Fibroblast of skin of right quadriceps (primary cell): Measurements from ENCODE around the gene ATAD3B.
"Not testable (repeated sequence)": the region's sequence is repeated elsewhere in the genome, so short reads cannot be mapped to it uniquely, and the experiment has no call there.

ENCODE experiments used
- DNase-seq: peaks from one replicate; pipeline ENCODE4 v3.0.0-alpha.2; 2013

Gene ATAD3B

GRCh38 chr1:1433804-1434130 is 37.8 kb upstream of the ATAD3B start:
- DNase-seq: peak; percentile 66

DNA sequence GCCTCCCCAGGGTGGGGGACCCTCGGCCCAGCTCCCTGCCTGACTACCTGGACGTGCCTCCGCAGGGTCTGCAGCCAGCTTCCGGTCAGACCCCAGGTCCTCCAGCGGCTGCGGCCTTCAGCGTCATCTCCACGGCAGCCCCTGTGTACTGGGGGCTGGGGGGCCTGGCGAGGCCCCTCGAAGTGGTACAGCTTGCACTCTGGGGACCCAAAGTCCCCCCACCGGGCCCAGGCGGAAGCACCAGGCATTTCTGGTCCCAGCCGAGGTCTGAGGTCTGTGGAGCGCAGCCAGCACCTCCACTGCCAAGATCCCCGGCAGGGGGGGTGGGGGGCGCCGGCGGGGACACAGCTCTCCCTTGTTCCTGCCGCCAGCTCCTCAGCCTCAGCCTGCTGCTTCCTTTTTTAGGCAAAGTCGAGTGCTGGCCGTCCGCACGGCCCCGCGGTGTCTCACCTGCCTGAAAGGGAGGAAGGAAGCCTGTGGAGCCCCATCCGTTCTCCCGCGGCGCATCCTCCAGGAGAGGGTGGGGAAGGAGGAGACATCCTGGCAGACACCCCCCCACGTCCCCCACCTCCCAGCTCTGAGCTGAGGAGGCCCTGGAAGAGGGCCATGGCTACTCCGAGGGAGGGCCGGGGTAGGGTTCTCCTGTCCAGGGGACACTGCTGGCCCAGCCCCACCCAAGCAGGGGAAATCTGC is 37.3 kb upstream of the ATAD3B start:
- no peak for DNase-seq

GRCh38 chr1:1434824-1435105 is 36.8 kb upstream of the ATAD3B start:
- no peak for DNase-seq

DNA sequence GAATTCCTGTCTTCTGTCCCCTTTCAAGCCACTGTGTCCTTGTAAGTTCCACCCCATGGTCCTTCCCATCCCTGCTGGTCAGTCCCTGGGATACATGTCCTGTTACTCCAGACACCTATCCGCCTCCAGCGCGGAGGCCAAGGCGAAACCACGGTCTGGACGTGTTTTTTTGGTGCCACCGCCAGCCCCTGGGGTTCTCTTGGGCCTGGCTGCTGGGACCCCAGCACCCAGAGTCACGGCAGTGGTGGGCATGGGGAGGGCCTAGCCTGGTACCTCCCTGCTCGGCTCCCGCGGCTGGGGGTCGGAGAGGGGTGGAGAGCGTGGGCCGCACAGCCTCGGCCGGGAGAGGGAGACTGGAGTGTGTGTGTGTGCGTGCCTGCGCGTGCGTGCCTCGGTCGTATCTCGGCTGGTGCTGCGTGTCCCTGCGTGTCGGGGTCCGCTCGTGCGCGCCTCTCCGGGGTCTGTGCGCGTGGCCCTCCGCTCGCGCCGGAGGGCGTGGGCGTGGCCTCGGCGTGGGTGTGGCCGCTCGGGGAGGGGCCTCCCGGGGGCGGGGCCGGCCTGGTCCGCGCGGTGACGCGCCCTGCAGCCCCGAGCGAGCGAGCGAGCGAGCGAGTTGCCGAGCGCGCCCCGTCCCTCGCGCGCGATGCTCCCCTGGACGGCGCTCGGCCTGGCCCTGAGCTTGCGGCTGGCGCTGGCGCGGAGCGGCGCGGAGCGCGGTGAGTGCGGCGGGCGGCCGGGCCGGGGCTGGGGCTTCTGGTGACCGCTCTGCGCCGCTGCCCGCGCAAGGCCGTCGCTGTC is 36.3 kb upstream of the ATAD3B start, which contains the start of gene VWA1:
Gene VWA1, plus strand, starts transcription at position 585 of the 798 bp plus-strand sequence. Its CDS starts 59 bp downstream, at position 644.
- peak; percentile 70 for DNase-seq

DNA sequence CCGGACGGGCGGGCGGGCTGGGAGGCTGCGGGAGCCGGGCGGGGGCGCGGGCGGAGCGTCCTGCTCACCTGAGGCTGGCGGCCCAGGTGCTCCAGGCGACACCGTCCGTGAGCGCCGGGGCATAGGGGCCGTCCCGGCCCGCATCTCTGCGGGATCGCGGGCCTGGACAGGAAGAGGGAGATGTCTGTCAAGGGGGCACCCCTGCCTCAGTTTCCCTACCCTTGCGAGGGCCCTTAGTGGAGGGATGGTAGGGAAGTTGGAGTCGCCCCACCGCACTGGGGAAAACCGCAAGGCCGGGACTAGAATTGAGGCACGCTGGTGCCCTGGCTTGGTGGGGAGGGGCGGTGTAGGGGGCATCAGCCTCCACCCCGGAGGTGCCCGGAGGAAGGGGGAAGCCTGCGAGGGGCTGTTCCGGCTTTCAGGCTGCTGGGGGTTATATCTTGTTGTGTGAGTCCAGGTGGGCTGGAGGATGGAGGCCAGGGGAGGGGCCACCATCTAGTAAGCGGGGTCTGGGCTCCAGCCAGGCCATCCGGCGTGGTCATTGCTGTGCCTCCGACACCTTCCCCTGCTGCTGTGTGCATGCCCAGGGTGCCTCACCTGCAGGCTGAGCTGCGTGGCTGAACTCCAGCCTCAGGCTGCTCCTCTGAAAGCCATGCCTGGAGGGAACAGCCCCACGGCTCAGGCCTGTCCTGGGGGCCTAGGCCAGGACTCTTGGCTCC is 35.5 kb upstream of the ATAD3B start:
- no peak for DNase-seq

GRCh38 chr1:1436630-1437032 is 34.9 kb upstream of the ATAD3B start:
- DNase-seq: no peak

DNA sequence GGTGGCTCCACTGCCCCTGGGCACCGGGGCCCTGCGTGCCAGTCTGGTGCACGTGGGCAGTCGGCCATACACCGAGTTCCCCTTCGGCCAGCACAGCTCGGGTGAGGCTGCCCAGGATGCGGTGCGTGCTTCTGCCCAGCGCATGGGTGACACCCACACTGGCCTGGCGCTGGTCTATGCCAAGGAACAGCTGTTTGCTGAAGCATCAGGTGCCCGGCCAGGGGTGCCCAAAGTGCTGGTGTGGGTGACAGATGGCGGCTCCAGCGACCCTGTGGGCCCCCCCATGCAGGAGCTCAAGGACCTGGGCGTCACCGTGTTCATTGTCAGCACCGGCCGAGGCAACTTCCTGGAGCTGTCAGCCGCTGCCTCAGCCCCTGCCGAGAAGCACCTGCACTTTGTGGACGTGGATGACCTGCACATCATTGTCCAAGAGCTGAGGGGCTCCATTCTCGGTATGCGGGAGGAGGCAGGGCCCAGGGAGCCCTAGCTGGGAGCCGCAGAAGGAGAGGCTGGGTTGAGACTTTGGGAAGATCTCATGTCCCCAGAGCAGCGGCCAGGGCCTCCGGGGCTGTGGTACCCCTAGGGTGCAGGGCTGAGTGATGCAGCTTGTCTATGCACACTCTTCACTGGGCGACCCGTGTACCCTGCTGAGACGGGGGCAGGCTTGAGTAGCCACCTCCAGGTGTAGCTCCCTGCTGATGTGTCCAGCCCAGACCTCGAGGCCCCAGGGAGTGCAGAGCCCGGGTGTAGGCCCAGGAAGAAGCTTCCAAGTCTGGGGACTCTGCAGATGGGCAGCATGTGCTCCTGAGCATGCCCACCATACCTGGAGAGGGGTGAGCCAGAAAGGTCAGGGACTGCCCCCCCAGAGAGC is 34.3 kb upstream of the ATAD3B start:
- DNase-seq: no peak

- DNase-seq: no peak
Measured at GRCh38 chr1:1437904-1438376, 33.6 kb upstream of the ATAD3B start.

- no peak for DNase-seq
Measured at GRCh38 chr1:1438531-1439381, 32.8 kb upstream of the ATAD3B start.

DNA sequence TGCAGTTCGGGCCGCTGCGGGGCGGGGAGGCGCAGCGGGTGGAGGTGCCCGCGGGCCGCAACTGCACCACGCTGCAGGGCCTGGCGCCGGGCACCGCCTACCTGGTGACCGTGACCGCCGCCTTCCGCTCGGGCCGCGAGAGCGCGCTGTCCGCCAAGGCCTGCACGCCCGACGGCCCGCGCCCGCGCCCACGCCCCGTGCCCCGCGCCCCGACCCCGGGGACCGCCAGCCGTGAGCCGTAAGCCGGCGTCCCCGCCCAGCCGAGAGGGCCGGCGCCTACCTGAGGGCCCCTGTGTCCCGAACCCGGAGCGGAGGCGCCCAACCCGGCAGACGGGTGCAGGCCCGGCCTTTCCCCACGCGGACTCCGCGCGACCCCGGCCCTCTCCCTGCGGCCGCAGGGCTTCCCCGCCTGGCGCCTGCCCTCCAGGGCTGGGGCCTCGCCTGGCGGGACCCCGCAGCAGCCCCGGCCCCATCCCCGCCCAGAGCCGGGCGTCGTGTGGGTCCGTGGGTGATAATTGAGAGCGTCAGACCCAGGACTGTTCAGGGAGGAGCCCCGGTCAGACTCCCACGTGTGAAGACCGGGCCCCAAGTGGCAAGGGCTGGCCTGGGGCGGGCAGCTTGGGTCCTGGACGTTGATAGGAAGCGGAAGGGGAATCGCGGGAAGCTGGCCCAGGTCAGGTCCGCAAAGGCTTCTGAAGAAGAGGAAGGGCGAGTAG is 31.9 kb upstream of the ATAD3B start:
- DNase-seq: no peak

DNA sequence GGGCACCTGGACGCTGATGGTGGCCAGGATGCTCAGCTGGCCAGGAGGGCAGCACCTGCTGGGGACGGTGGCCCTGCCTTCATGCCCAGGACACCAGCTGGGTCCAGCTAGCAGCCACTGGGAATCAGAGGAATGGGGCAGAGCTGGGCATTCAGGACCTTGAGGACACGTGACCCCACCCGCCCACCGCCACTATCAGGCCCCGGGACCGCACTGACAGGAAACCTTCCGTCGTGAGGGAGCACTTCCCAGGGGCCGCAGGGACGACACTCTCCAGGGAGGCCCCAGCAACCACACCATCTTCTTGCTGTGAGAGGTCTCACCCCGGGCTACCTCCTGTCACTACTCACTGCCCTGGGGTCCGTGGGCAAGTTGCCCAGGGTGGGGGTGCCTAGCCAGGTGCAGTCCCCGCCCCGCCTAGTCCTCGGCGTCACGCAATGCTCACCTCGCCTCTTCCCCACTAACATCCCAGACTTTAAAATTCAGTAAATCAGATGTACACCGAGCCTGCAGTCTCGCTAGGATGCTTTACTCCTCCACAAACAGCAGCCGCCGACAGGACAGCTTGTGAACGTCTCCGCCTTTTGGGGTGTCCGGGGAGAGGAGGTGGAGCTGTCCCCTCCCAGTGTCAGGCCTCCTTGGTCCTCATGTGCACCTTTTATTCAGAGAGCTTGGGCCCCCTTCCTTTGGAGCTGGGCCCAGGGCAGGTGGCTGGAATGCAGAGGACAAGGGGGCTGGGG is 31.1 kb upstream of the ATAD3B start:
- no peak for DNase-seq

GRCh38 chr1:1441002-1441888 is 30.3 kb upstream of the ATAD3B start:
- no peak for DNase-seq

DNA sequence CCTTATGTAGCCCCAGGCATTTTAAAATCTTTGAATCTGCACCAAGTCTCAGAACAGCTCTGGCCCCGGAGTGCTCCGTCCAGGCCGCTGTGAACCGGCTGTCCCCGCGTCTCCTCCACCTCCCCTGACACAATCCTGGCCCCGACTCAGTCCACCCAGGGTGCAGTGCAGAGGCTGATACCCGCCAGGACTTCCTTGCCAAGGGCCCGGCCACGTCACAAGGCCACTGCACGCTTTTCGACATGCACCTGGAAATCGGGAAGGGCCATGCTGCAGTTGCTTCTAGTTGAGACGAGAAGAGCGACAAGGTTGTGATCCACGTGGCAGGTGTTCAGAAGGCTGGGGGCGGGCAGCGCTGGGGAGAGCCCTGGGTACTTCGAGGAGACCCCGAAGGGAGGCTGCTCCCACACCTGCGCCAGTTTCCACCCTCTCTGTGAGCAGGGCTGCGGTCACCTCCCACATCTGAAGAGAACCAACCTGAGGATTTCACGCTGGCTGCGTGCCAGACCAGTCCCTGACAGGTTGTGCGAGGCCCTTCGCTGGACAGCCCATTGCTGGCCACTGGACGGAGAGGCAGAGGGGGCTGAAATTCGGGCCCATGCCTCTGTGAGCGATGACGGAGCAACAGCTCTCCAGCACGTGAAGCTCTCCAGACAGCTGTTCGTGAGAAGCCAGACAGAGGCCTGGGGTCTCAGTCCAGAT is 29.3 kb upstream of the ATAD3B start:
- no peak for DNase-seq

DNA sequence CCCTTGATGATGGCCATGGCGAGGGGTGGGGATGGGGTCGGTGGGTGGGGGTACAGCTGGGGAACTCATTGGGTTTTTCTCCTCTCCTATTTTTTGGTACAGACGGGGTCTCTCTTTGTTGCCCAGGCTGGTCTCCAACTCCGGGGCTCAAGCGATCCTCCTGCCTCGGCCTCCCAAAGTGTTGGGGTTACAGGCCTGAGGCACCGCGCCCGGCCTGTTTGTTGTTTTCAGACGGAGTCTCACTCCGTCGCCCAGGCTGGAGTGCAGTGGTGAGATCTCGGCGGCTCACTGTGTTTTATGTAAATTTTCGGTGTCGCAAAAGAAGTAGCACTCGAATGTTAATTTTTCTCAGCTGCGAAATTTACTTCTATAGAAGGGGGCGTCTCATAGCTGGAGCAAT is 24.9 kb upstream of the ATAD3B start:
- DNase-seq: not testable (repeated sequence)

GRCh38 chr1:1449099-1449739 is 22.3 kb upstream of the ATAD3B start, which contains the start of gene ATAD3C:
ATAD3C (plus strand) TSS chr1:1449689; CDS start chr1:1450684, 995 bp downstream.
- DNase-seq: no peak

GRCh38 chr1:1450616-1451015 is 20.9 kb upstream of the ATAD3B start:
- not testable (repeated sequence) for DNase-seq

DNA sequence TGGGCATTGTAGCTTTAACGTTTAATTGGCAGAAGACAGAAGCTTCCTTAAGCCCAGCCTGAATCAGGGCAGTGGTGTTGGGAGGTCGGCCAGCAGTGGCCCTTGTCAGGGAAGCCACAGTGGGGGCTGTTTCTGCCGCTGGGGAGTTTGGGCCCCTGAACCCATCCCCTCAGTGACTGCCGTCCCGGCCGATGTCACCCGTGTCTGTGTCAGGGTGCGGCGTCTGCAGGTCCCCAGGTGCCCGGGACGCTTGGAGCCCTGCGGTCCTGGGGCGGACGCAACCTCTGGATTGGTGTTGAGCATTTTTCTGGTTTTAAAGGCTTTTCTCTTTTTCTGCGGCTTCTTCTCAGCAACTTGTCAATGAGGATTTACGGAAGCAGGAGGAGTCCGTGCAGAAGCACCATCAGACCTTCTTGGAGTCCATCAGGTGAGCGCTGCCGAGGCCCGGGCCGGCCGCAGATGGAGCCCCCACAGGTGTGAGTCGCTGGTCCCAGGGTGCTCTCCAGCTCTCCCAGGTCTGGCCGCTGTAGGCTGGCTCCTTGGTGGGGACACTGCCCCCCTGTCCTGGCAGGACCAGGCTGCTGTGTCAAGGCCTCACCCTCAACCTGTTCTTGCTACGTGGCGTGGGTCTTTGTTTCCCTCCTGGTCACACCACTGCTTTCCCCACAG is 19.7 kb upstream of the ATAD3B start:
- no peak for DNase-seq

DNA sequence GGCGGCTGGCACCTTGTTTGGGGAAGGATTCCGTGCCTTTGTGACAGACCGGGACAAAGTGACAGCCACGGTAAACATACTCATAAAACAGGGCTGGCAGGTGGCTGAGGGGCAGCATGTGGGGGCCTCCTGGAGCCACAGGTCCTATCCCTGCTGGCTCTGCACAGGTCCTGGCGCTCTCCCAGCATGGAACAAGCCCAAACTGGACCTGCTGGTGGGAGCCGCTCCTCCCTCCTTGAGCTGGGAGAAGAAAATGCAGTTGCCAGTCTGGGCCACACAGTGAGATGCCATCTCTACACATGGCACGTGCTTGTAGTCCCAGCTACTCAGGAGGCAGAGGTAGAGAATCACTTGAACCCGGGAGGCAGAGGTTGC is 19.2 kb upstream of the ATAD3B start:
- not testable (repeated sequence) for DNase-seq
